ENCODE measurements around the gene PDZD2.

The PDZD2 gene

DNA sequence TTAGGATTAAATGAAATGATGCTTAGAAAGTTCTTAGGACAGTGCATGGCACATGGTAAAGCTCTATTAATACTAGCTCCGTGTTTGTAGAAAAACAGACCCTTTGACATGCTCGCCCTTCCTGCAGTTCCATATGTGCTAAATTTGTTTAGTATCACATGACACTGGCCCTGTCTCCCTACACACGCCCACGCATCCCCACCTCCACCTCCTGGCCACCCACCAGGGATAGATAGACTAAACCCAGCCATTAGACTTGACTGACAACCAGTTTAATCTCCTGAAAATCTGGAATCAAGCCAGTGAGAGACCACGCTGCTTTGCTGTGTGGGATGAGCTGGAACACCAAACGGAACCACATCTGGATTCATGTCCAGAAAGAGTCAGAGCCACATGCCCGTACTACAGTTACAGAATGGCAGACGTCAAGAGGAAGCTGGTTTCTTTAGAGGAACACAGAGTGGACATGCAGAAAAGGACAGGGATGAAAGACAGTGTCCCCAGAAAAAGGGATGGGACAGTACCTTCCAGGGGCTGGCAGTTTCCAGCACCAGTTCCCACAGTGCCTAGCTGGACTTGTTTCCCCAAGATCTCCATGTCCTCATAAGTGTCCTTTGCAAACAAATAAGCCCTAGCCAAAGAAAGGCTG, 186.1 kb downstream of the PDZD2 start:
- no peak for DNase-seq (ENCODE audit: low read depth in 2 of 2)

DNA sequence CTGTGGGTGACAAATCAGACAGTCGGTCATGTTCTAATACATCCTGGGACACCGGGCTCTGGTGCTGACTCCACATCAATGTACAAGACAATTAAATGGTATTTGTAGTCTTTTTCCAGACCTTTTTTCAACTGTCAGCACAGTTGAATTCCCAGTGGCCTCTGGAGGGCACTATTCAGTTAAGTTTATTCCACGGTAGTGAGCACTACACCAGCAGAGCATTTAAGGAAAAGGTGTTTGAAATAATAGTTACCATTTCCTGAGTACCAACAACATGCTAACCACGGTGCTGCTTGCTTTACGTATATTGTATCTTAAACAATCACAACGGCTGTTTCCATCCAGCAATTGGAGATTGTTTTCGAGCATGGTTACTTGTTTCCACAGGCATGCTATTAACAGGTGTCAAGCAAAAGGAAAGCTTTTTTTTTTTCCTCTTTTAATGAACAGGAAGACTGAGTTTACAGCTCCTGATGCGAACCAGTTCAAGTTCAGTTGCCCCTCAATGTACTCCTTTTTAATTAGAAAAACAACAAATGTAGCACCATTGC, 186.7 kb downstream of the PDZD2 start:
- no peak for DNase-seq (ENCODE audit: low read depth in 2 of 2)

- DNase-seq (ENCODE audit: low read depth in 2 of 2): no peak
These were observed 188.9 kb downstream of the PDZD2 start for GRCh38 chr5:31827867-31828266.

DNA sequence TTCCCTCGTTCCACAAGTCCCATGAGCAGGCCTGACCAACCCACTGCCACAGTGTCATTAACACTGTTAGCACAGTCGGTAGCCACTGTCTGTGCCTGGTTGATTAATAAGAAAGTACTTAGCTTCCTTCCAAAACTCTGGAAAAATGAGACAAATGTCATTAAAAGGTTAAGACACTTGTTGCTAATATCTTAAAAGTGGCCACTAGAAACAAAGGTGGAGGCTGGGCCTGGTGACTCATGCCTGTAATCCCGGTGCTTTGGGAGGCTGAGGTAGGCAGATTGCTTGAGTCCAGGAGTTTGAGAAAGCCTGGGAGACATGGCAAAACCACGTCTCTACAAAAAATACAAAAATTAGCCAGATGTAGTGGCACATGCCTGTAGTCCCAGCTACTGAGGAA, 194.0 kb downstream of the PDZD2 start:
- DNase-seq (ENCODE audit: low read depth in 2 of 2): no peak

- no peak for DNase-seq (ENCODE audit: low read depth in 2 of 2)
These were observed 194.8 kb downstream of the PDZD2 start for GRCh38 chr5:31833710-31834109.

DNA sequence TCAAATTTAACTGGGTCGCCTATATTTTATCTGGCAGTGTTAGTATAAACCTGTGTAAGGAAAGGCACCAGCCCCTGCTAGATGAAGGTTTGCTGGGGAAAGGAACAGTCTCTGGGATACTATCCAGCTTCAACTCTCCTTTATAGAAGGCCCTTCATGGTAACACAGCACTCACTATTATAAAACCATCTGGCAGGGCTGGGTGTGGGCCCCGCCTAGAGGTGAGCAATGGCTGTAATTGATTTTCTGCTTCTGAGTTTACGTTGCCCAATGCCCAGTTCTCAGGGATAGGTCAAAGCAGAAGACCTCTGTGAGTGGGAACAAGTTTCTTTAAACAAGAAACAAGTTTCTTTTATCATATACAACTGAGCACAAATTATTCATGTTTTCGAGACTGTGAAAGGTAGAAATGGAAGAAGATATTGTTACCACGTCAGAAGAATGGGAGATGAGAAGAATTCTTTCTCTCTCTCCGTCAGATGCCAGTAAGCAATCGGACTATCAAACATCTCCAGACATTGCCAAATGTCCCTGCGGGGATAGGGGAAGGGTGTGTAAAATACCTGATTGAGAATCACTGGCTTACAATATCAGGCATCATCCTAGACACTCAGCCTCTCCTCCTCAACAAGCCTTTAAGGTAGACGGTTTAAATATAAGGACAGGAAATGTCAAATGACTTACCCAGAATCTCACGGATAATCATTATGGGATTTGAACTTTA, 205.9 kb downstream of the PDZD2 start:
- DNase-seq (ENCODE audit: low read depth in 2 of 2): no peak

GRCh38 chr5:31845361-31845760, 206.4 kb downstream of the PDZD2 start:
- no peak for DNase-seq (ENCODE audit: low read depth in 2 of 2)

GRCh38 chr5:31846934-31847333, 208.0 kb downstream of the PDZD2 start:
- no peak for DNase-seq (ENCODE audit: low read depth in 2 of 2)

- DNase-seq (ENCODE audit: low read depth in 2 of 2): no peak
These were observed 208.4 kb downstream of the PDZD2 start for GRCh38 chr5:31847354-31847753.

GRCh38 chr5:31850981-31851689, 212.2 kb downstream of the PDZD2 start:
- DNase-seq (ENCODE audit: low read depth in 2 of 2): no peak

DNA sequence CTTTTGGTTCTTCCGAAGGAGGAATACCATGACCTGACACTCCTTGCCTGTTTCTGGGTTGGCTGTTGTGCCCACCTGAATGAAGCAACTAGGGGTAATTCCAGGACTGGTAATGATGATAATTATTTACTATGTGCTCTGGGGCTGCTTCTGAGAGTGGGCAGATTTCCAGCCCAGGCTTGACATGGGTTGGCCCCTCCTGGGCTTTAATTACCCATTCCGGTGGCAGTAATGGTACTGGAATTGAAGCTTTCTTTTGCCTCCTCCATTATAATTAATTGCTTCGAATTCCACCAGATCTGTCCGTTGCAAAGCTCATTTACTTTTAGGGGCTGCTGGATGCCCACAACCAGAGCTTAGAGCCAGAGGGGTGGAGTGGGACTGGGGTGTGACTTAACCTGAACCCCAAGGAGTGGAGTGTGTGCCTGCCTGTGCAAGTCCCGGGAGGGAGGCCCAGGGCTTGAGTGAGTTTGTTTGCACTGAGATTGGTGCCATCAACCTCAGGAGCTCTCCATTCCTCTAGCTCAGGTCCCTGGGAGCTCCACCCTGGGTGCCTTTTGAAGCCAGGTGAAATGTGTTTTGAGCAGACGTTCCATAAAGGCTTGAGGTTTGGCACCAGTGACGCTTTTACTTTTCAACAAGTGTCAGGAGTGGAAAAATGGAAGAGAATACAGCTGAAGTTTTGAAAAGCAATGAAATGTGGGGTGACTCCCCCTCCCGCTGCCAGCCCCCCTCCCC, 214.6 kb downstream of the PDZD2 start:
- DNase-seq (ENCODE audit: low read depth in 2 of 2): no peak

DNA sequence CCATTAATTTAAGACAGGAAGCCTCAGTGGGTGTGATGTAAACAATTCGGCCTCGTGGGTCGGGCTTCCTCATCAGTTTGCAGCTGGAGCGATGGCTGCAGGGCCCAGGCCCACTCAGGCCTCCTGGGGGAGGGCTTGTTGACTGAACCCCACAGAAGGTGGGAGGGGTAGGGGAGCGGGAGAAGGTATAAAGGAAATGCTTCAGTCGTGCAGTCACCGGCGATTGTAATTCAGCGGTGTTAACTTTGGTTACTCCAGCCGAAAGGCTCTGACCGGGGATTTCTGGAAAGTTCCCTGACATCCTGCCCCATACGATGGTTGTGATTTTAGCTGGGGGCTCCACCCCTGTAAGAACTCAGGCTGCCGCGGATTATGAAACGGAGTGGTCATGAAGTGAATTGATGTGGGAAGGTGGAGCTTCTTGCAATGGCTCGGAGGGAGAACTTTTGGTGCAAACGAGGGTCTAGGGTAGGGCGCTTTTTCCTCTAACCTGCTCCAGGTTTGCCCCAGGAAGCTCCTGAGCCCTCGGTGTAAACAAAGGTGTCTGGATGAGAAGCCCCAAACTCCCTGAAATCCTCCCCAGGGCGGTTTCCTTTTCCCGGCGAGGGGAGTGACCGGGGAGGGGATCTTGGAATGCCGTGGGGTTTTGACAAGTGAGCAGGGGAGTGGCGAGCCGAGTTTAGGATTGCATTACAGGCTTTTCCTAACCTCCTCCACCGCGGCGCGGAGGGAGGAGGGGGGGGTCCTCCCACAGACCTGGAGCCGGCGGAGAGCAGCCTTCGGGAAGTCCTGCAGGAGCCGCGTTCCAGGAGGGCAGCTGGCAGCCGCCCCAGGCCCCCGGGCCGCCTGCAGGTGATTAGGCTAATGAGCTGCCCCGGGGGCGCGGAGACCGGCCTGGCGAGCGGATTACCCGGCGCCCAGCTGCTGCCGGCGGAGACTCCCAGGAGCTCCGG, 215.5 kb downstream of the PDZD2 start:
- DNase-seq (ENCODE audit: low read depth in 2 of 2): no peak

DNA sequence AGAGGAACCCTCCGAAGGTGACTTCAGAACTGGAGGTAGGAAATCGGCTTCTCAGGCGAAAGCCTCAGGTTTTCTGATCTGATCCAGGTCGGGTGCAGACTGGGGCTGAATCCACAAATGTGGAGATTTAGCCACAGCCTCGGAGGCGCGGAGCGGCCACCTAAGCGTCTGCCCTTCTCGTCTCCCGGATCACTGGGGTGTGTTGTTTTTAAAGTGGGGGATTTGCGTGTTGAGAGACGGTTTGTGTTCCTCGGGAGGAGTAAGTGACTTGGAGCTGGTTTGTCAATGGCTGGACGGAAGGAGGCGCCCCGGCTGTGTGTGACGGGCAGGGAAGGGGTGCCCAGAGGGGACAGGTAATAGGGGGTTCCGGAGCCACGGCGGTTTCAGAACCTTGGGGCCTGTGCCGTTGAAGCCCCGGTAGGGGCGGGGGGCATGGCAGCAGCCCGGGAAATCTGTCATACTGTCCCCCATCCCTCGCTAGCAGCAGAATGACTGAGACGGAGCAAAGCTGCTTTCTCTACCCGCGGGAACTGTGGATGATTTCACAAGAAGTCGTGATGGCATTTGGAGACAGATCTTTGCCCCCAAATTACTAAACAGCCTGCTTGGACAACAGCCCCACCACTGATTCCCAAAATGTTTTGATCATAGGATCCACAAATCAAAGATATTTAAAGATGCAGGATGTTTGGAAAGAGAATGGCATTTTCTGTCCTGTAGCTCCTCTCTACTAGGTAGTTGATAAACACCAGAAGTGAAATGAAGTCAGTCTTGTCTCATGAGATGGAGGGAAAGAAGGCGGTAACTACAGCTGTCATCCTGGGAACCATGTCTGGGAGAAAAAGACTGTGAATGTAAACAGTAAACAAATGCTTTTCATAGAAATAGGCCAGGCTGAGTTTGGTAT, 216.5 kb downstream of the PDZD2 start:
- no peak for DNase-seq (ENCODE audit: low read depth in 2 of 2)

- no peak for DNase-seq (ENCODE audit: low read depth in 2 of 2)
These were observed 220.2 kb downstream of the PDZD2 start for GRCh38 chr5:31859096-31859495.

DNA sequence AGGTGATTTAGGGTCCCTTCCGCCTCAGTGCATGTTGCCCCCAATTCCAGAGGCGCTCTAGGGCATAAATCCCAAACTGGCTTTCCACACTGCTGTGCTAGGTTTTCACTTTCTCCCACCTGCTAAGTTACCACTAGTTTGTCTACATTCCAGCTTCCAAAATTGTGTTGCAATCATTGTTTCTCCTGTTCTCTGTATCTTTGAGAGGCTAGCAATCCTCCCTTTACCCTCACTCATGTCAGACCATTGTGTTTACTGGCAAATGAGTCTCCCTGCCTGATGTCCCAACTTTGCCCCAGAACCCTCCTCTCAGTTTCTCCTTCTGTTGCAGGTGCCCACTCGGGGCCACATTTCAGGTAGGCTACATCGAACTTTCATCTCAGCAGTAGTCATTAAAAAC, 221.3 kb downstream of the PDZD2 start:
- no peak for DNase-seq (ENCODE audit: low read depth in 2 of 2)

DNA sequence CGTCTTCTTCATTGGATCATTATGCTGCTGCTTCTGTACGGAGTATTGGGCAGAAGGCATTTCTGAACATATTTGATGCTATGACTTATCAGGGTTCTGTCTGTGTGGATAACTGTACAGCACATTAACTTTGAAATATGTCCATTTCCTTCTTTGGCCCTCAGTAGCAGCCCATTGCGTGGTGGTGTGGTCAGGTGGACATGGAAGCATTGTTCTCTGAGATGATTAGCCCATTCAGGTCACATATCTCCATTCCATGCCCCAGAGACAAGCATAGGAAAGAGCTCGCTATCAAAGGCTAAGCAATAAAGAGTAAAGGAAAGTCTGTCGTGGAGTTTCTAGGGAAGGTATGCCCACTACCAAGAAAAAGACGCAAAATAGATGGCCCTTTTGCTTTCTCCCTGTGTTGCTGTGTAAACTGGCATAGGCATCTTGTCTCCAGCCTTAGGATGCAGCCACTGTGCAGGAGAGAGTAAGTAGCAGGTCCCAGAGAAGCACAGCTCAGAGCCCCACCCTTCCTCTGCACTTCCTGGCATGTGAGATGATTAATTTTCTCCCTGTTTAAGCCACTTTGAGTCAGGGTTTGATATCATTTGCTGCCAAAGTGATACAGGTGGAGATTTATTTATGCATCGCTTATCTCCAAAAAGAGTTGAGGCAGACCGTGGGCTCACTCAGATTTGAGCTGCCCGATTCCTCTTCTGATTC, 221.9 kb downstream of the PDZD2 start:
- DNase-seq (ENCODE audit: low read depth in 2 of 2): no peak

GRCh38 chr5:31861601-31862000, 222.7 kb downstream of the PDZD2 start:
- no peak for DNase-seq (ENCODE audit: low read depth in 2 of 2)

- DNase-seq (ENCODE audit: low read depth in 2 of 2): no peak
These were observed 225.1 kb downstream of the PDZD2 start for GRCh38 chr5:31863991-31864411.

DNA sequence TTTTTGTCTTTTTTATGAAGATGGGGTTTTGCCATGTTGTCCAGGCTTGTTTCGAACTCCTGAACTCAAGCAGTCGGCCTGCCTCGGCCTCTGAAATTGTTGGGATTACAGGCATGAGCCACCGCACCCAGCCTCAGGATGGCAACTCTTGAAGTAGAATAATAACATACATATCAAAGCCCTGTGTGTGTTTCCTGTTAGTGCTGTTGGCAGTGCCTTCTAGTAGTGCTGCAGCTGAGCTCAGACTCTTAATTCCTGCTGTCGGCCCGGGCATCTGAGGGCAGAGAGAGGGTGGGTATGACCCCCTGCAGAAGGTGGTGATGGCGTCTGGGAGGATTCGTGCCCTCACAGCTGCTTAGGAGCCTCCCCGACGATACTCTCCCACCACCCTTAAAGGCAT, 227.2 kb downstream of the PDZD2 start:
- no peak for DNase-seq (ENCODE audit: low read depth in 2 of 2)
